NCI-H1048 (cell line): ENCODE measurements around the gene OGFR.

Experiments
- DNase-seq: peaks from one replicate; lab custom pipeline; 2025; lab: John Stamatoyannopoulos, UW

Gene OGFR

GRCh38 chr20:62825986-62826645 lies 21.5 kb downstream of the OGFR start:
- DNase-seq: no peak

DNA sequence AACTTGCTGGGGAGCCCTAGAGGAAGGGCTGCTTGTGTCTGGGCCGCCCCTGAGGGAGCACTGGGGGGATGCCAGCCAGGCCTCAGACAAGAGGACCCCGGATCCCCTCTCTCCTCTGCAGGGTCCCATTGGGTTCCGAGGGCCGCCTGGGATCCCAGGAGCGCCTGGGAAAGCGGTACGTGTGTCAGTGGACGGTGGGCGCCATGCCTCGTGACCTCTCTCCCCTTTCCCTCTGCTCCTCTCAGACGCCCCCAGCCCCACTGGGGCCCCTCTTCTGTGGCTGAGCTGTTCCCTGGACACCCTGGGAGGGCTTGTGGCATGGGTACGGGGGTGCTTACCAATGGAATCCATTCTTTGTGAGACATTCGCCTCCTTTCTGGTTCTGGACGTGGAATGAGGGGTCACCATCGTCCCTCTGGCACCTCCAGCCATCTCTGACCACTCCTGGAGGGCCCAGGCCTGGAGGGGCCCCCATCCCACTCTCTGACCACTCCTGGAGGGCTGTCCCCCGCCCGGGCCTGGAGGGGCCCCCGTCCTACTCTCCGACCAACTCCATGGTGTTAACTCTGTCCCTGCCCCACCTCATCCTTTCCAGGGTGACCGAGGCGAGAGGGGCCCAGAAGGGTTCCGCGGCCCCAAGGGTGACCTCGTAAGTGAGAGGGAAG lies 22.1 kb downstream of the OGFR start:
- no peak for DNase-seq

- DNase-seq: no peak
These were observed 22.8 kb downstream of the OGFR start for GRCh38 chr20:62827311-62828038.

DNA sequence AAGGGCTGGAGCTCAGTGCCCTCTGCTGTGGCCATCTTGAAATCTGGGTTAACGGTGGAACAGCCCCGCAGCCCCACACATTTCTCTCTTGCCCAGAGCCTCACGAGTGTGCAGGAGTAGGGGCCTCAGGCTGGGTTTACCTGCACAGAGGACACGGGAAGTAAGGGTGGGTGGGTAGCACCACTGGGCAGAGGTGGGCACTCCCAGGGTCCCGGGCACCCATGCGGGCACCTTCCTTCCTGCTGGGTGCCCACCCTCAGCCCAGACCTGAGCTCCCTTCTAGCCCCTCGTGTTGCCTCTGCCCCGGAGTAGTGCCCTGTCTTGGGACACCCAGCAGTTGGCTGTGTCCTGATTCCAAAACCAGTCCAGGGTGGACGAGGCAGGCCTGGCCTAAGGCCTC lies 23.4 kb downstream of the OGFR start:
- DNase-seq: no peak

- DNase-seq: no peak
These were observed 24.0 kb downstream of the OGFR start for GRCh38 chr20:62828511-62829230.

GRCh38 chr20:62829231-62830230 lies 24.9 kb downstream of the OGFR start:
- DNase-seq: no peak

DNA sequence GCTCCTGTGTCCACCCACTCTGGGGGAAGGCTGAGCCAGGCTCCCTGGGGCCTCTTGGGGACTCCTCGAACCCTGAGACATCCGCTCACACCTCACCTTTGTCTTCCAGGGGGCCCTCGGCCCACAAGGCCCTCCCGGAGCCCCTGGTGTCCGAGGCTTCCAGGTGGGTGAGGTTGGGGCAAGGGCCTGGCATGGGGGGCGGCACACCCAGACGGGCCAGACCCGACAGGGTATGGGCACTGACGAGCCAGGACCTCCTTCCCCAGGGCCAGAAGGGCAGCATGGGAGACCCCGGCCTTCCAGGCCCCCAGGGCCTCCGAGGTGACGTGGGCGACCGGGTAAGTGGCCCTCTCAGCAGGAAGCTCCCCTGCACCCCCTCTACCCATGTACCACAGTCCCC lies 25.6 kb downstream of the OGFR start:
- no peak for DNase-seq

GRCh38 chr20:62830821-62831220 lies 26.2 kb downstream of the OGFR start:
- DNase-seq: no peak

GRCh38 chr20:62831361-62831788 lies 26.7 kb downstream of the OGFR start:
- no peak for DNase-seq

DNA sequence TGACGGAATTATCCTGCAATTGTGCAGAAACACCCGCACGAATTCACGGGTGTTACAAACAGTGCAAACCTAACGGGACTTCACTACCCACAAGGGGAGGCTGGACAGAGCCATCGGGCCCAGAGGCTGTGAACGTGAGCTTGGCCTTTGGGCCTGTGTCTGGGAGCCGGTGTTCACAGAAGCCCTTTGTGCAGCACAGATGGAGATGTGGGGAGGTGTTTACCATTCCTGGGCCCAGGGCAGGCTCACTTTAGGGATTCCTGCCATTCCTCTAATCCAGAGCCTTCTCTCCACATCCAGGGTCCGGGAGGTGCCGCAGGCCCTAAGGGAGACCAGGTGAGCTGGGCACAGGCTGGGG lies 27.2 kb downstream of the OGFR start:
- DNase-seq: no peak

DNA sequence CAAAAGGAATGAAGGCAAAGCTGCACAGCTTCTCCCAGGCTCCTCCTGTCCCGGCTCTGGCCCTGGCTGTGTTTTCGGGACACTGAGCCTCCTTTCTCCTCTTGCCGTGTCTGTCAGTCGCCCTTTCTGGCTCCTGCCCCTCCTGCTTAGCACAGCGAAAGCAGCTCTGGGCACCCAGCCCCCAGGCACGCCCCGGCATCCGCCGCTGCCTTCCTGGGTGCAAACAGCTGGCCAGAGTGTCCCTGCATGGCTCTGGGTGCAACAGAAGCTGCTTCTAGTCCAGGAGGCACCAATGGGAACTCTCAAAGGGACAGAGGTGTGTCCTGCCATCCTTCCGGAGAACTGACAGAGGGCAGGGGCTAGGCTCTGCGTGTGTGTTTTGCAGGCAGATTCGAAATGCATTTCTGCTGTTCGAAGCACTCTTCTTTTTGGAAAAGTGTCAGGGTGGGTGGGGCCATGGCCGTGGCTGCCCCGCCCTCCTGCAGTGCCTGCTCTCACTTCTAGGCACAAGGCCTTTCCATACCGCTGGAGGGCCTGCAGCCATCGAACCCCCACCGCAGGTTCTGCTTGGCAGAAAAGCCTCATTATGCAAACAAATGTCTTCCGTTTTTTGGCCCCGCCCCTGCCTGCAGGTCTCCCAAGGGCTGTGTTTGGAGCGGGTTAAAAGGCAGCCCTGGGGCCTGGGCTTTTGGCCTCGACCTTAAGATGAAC lies 27.7 kb downstream of the OGFR start:
- no peak for DNase-seq

GRCh38 chr20:62832951-62833391 lies 28.3 kb downstream of the OGFR start:
- DNase-seq: no peak

- DNase-seq: no peak
These were observed 30.5 kb downstream of the OGFR start for GRCh38 chr20:62834967-62835730.

- no peak for DNase-seq
These were observed 31.6 kb downstream of the OGFR start for GRCh38 chr20:62835931-62836861.

DNA sequence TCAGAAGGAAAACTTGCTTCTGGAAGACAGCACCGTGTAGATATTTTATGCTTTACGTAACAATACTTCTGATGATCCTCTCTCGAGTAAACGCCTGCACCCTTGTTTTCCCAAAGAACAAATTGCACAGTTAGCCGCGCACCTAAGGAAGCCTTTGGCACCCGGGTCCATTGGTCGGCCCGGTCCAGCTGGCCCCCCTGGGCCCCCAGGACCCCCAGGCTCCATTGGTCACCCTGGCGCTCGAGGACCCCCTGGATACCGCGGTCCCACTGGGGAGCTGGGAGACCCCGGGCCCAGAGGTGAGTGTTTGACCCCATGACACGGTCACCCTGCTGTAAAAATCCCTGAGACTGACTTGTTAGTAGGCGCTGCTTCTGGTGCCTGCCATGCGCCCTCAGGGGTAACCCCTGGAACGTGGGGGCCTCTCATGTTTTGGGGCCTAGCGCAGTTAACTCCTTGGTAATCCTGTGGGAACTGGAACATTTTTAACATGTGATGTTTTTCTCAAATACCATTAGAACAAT lies 32.4 kb downstream of the OGFR start:
- DNase-seq: no peak

- DNase-seq: no peak
These were observed 33.1 kb downstream of the OGFR start for GRCh38 chr20:62837790-62838127.

DNA sequence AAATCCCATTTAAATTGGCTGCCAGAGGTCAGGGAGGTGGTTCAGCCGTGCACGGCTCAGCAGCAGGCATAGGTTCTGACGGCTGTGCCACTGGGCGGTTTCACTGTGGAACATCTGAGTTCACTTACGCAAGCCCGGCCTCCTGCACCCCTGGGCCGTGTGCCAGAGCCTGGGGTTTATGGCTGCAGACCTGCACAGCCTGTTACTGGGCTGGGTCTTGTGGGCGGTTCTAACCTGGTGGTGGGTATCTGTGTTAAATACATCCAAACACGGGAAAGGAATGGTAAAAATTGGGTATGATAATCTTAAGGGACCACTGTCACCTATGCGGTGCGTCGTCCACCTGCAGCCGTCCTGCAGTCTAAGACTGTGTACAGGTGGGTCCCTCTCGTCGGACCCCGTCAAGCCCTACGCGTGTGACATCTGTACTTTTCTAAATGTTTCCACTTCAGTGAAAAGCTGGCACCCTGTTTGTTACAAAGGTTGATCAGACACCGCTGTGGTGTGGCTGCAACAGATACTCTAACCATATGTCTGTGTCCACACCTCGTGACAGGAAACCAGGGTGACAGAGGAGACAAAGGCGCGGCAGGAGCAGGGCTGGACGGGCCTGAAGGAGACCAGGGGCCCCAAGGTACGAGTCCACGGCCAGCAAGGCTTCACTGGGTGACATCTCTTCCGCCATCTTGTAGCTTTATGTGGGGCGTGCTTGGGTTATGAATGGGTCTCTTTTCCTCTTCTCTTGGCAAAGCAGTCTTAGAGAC lies 33.7 kb downstream of the OGFR start:
- no peak for DNase-seq

DNA sequence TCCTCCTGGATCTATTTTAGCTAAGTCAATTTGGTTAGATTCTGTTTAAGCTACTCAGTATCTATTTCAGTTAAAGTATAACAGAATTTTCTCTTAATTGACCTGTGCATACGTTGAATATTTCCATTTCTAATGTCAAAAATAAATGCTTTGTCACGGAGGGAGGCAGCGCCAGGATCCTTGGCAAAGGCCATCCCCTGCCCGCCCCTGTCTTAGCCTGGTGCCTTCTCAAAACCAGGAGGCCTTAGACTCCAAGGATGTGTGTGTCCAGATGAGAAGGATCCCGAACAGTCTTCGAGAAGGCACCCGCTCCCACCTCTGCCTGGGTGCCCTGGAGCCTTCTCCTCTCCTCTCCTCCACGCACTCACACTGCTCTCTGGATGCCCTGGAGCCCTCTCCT lies 34.6 kb downstream of the OGFR start:
- no peak for DNase-seq
